Pancreas (tissue), 10 donors: ENCODE measurements around the gene CDKN3. TPM values are rescaled to one million over a fixed set of nuclear protein-coding genes. Genes with fewer than 3 reads are reported as not detected.

ENCODE experiments used
- ATAC-seq, 4 donors: fragments of 200-7000 bp; cut with Tn5 transposase; one replicate each; pipeline versions ENCODE4 v1.8.0 to v1.9.1; 2020; ENCODE audit warnings: mild to moderate bottlenecking in 4 of 4, moderate library complexity in 4 of 4
- DNase-seq, 6 donors: peaks; one replicate each; pipeline ENCODE4 v3.0.0-alpha.2; 2020
- FAIRE-seq: peaks from 2 replicates; lab custom pipeline; 2012; peaks lifted over from hg19 to GRCh38; lab: Jason Lieb, UNC
- H3K27ac ChIP-seq, 4 donors: fragments of 200-600 bp; sonication (generic); 1 replicate in 3 of 4; 2 replicates in 1 of 4; pipeline versions ENCODE4 v1.5.0 to v1.8.0; 2020
- H3K27me3 ChIP-seq, 4 donors: fragments of 200-600 bp; one replicate each; pipeline ENCODE4 v1.8.0; 2021
- H3K36me3 ChIP-seq, 3 donors: fragments of 200-600 bp; sonication (generic) in 1 of 3; one replicate each; pipeline versions ENCODE4 v1.5.0 to v1.8.0; 2020 to 2021
- H3K4me1 ChIP-seq, 3 donors: fragments of 200-600 bp; one replicate each; pipeline ENCODE4 v1.8.0; 2021
- H3K4me3 ChIP-seq, 4 donors: fragments of 200-600 bp; sonication (generic) in 2 of 4; one replicate each; pipeline versions ENCODE4 v1.5.0 to v1.8.0; 2020 to 2021
- H3K9me3 ChIP-seq, 4 donors: fragments of 200-600 bp; one replicate each; pipeline ENCODE4 v1.8.0; 2021
- WGBS, 2 donors: extraction: QIAGEN DNeasy Blood & Tissue Kit; methylation state at CpG; one replicate each; pipeline ENCODE4 v1.1.7; 2013; 5-methylcytosine and 5-hydroxymethylcytosine counted together
- intact Hi-C, 3 donors: fragments of 100-400 bp; cut with DNase I; formaldehyde crosslinking; loops; one replicate each; pipeline versions ENCODE4 v1.11.1 to v1.14.2; 2022
- polyA plus RNA-seq, 2 donors: library from polyadenylated mRNA; stranded (reverse); fragments of 200-250 nt; gene quantifications; one replicate each; pipeline ENCODE4 v1.2.3, GENCODE V29; 2013
- total RNA-seq, 6 donors: library from RNA; stranded (reverse); fragmentation: NEBNext Ultra II Directional in 4 of 6; extraction: Animal tissue kit (Norgen Biotek cat#: 25700) in 4 of 6; gene quantifications; one replicate each; pipeline versions ENCODE4 v1.2.1 to v1.2.4, GENCODE V29; 2021 to 2023
- TF ChIP-seq, protein P1 (sequence below), 4 donors: fragments of 200-600 bp; sonication (generic) in 3 of 4; IDR thresholded peaks; one replicate each; pipeline versions ENCODE4 v1.5.0 to v1.8.0; 2021; ENCODE audit warnings: antibody characterized with exemption in 4 of 4
- donor health status: healthy with polysubstance abuse.
- donor health status: DM: no; HTN: no; CAD: no; lungs with moderate emphysema.
- donor health status: DM: no; HTN: no; CAD: no.
- donor health status: control.
- donor health status: control.
- donor health status: Bipolar disorder and iron deficiency.
- donor health status: DM: yes; HTN: yes; CAD: no.
- donor health status: DM: no; HTN: no; CAD: no.
- donor health status: DM: no; HTN: no; CAD: no.
- donor health status: DM: yes; HTN: yes; CAD: no.

The CDKN3 gene
- total and polyA plus RNA-seq, 8 donors = 0.61 to 1.6 (median 1.0) TPM; not detected in 1

DNA sequence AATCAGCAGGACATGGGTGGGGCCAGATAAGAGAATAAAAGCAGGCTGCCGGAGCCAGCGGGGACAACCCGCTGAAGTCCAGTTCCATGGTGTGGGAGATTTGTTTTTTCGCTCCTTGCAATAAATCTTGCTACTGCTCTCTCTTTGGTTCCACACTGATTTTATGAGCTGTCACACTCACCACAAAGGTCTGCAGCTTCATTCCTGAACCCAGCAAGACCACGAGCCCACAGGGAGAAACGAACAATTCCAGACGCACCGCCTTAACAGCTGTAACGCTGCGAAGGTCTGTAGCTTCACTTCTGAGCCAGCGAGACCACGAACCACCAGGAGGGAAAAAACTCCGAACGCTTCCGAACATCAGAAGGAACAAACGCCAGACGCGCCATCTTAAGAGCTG is 47.2 kb downstream of the CDKN3 start:
- Histone ChIP-seq H3K27me3 (peaks cover 0 to 12% (median 0%) of the 10 kb centered on the region in 4 donors), H3K4me3 (no peak overlapping the region), H3K27ac (no peak overlapping the region), H3K9me3 (no peaks in the 10 kb centered on the region), H3K36me3 (no peaks in the 10 kb centered on the region), H3K4me1 (peaks cover 3 to 8% (median 3%) of the 10 kb centered on the region in 3 donors)
- no peak for DNase-seq
- no peak for ATAC-seq
- intact Hi-C loops = no loop called here
- no peak for FAIRE-seq
- TF ChIP-seq, protein P1, sequence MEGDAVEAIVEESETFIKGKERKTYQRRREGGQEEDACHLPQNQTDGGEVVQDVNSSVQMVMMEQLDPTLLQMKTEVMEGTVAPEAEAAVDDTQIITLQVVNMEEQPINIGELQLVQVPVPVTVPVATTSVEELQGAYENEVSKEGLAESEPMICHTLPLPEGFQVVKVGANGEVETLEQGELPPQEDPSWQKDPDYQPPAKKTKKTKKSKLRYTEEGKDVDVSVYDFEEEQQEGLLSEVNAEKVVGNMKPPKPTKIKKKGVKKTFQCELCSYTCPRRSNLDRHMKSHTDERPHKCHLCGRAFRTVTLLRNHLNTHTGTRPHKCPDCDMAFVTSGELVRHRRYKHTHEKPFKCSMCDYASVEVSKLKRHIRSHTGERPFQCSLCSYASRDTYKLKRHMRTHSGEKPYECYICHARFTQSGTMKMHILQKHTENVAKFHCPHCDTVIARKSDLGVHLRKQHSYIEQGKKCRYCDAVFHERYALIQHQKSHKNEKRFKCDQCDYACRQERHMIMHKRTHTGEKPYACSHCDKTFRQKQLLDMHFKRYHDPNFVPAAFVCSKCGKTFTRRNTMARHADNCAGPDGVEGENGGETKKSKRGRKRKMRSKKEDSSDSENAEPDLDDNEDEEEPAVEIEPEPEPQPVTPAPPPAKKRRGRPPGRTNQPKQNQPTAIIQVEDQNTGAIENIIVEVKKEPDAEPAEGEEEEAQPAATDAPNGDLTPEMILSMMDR (IDR thresholded peaks at IDR 0.05) = no peak
- 88 to 91% methylated on average over 18 of the region's 18 CpGs for WGBS, 2 donors

DNA sequence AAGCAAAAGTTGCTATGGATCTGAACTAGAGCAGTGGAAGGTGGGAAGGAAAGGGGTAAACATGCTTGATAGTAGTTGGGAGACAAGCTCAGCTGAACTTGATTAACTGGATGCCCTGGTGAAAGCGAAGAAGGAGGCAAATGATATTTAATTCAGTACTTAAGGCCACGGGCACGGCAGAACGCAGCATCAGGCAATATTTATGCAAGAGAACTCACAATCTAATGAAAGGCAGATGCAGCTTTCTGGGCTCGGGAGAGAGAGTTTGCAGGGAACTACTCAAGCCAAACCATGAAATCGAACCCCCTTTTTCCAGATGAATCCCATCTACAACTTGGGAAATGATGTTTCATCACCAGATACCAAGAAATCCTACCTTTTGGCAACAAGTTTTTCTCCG is 47.9 kb downstream of the CDKN3 start:
- Histone ChIP-seq H3K36me3 (no peaks in the 10 kb centered on the region), H3K4me1 (peaks cover 3 to 7% (median 3%) of the 10 kb centered on the region in 3 donors), H3K27me3 (peaks cover 0 to 16% (median 0%) of the 10 kb centered on the region in 4 donors), H3K9me3 (no peaks in the 10 kb centered on the region), H3K27ac (no peak overlapping the region), H3K4me3 (no peak overlapping the region)
- 78 to 83% methylated on average over 7 of the region's 7 CpGs for WGBS, 2 donors
- DNase-seq = no peak
- intact Hi-C loops = no loop called here
- TF ChIP-seq, protein P1 (IDR thresholded peaks at IDR 0.05) = no peak
- no peak for ATAC-seq
- no peak for FAIRE-seq

DNA sequence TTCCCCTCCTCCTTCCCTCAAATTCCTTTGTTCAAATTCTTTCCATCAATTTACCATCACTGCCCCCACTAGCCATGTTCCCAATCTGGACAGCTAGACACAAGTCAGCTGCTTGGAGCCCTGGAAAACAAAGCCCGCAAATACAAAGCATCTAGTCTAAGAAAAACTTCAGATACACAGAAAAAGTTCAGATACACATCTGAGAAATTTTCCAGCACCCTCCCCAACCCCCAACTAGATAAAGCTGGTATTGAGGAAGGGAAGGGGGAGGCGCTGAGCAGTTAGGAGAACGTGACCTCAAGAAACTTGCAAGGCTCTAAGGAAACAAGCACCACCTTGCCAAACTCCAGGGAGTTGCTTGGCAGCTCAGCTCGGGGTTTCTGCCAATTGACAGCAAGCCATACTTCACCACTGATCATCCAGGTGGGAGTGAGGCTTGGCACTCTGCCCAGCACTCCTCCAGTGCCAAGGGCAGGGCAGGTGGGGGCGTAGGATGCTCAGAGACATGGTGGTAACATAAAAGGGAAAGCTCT is 49.4 kb downstream of the CDKN3 start:
- WGBS, 2 donors = 23 to 27% methylated on average over 5 of the region's 5 CpGs
- H3K27ac ChIP-seq = no peak overlapping the region

DNA sequence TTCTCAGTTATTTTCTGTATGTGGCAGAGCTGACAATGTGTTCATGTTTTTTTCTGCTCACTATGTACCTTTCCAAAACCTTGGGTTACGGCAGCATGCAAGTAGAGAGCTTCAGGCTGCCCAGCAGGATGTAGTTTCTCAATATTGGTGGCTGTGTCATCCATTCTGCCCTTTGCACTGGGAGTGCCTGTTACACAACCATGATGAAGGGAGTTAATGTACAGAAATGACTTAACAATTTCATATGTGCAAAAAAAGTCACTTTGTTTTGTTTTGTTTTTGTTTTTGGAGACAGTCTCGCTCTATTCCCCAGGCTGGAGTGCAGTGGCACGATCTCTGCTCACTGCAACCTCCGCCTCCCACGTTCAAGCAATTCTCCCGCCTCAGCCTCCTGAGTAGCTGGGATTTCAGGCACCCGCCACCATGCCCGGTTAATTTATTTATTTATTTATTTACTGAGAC is 50.5 kb downstream of the CDKN3 start:
- H3K36me3 ChIP-seq = no peaks in the 10 kb centered on the region
- intact Hi-C loops = no loop called here
- no peak for DNase-seq
- no peak for FAIRE-seq
- no peak overlapping the region for H3K27ac ChIP-seq
- peaks cover 0 to 23% (median 4%) of the 10 kb centered on the region in 4 donors for H3K27me3 ChIP-seq
- H3K4me3 ChIP-seq = no peak overlapping the region
- TF ChIP-seq, protein P1 (IDR thresholded peaks at IDR 0.05) = no peak
- 84 to 93% methylated on average over 8 of the region's 8 CpGs for WGBS, 2 donors
- H3K4me1 ChIP-seq = no peaks in the 10 kb centered on the region
- H3K9me3 ChIP-seq = no peaks in the 10 kb centered on the region
- peak in 3 of 4 donors; percentile 46 to 67 (median 47) for ATAC-seq

More for the DNA sequence above, 49.4 kb downstream of the CDKN3 start:
- TF ChIP-seq, protein P1 (IDR thresholded peaks at IDR 0.05) = no peak
- peaks cover 0 to 23% (median 4%) of the 10 kb centered on the region in 4 donors for H3K27me3 ChIP-seq
- ATAC-seq (peak in 1 of 4 donors; percentile 6), FAIRE-seq (no peak), DNase-seq (peak in 1 of 6 donors; percentile 28)
- no peaks in the 10 kb centered on the region for H3K4me1 ChIP-seq
- H3K4me3 ChIP-seq = no peak overlapping the region
- H3K9me3 ChIP-seq = no peaks in the 10 kb centered on the region
- intact Hi-C loops = no loop called here
- no peaks in the 10 kb centered on the region for H3K36me3 ChIP-seq

DNA sequence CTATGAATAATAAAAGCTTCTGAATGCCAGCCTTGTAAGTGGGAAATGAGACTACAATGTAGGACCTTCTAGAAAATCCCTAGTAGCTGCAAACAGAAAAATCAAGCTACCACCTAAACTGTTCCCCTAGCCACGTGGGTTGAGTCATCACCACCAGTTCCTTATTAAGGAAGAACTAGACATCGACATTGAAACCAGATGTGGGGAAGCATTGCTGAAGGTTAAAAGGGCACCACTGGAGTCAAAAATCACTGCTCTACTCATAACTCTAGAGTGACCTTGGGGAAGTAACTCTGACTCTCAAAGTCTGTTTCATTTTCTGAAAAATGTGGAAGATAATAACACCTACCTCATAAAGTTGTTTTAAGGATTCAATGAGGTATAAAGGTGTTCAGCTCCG is 53.7 kb downstream of the CDKN3 start:
- FAIRE-seq (no peak), ATAC-seq (peak in 2 of 4 donors; percentile 46 to 61), DNase-seq (no peak)
- H3K36me3 ChIP-seq = no peaks in the 10 kb centered on the region
- H3K4me3 ChIP-seq = no peak overlapping the region
- intact Hi-C loops = no loop called here
- WGBS, 2 donors = 63 to 75% methylated on average over 3 of the region's 3 CpGs
- H3K27ac ChIP-seq = no peak overlapping the region
- TF ChIP-seq, protein P1 (IDR thresholded peaks at IDR 0.05) = no peak
- no peaks in the 10 kb centered on the region for H3K9me3 ChIP-seq
- peaks cover 0 to 46% (median 10%) of the 10 kb centered on the region in 4 donors for H3K27me3 ChIP-seq
- H3K4me1 ChIP-seq = no peaks in the 10 kb centered on the region
